Measurements from ENCODE around the gene SRGAP3.

The SRGAP3 gene

DNA sequence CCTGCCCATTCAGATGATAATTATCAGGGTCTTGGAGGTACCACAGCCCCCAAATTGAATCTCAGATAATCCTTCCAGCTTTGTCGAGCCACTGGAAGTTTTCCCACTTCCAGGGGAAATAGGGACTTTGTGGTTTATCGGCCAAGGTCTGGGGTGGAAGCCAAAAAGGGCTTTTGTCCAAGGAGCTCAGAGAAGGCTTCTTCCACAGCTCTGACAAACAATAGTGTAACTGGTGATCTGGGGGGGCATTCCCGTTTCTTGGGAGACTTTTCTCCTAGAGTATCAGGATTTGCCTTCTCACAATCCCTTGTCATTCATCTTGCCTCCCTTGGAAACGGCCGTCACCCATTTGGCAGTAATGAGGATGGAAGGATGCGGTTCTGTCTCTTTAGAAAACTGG lies 18.4 kb downstream of the SRGAP3 start:
- DNase-seq: no peak
- in situ Hi-C loops (cut with MboI; ENCODE audit: low pct_unique_long_range_greater_than_20kb, low sequenced_read_pairs): no loop called here

DNA sequence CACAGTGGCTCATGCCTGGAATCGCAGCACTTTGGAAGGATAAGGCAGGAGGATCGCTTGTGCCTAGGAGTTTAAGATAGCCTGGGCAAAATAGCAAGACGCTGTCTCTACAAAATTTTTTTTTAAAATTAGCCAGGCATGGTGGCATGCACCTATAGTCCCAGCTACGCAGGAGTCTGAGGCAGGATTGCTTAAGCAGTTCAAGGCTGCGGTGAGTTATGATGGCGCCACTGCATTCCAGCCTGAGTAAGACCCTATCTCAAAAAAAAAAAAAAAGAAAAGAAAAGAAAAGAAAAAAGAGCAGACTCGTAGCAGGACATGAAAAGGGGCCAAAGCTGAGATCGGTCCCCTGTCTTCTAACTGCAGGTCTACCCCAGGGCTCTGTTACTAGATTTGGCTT lies 18.9 kb downstream of the SRGAP3 start:
- in situ Hi-C loops (cut with MboI; ENCODE audit: low pct_unique_long_range_greater_than_20kb, low sequenced_read_pairs): no loop called here
- DNase-seq: no peak

DNA sequence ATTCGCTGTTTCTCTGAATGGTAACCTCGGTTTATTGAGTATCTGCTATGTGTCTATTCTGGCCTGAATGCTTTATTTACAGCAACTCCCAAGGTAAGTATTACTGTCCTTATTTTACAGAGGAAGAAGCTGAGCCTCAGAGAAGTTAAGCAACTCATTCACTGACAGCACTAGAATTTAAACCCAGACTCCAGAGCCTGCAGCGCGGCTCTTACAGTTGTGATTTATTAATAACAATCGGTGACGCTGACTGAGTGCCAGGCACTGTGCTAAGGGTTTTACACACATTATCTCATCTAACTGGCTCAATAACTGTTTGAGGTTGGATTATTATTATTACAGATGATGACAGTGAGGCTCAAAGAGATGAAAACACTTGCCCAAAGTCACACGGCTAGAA lies 19.6 kb downstream of the SRGAP3 start:
- no peak for DNase-seq
- in situ Hi-C loops (cut with MboI; ENCODE audit: low pct_unique_long_range_greater_than_20kb, low sequenced_read_pairs): no loop called here

- no peak for DNase-seq
- in situ Hi-C loops (cut with MboI; ENCODE audit: low pct_unique_long_range_greater_than_20kb, low sequenced_read_pairs): no loop called here
Measured at GRCh38 chr3:9229325-9229724, 20.1 kb downstream of the SRGAP3 start.

- DNase-seq: no peak
- in situ Hi-C loops (cut with MboI; ENCODE audit: low pct_unique_long_range_greater_than_20kb, low sequenced_read_pairs): no loop called here
Measured at GRCh38 chr3:9226326-9226725, 23.1 kb downstream of the SRGAP3 start.

- in situ Hi-C loops (cut with MboI; ENCODE audit: low pct_unique_long_range_greater_than_20kb, low sequenced_read_pairs): no loop called here
- DNase-seq: no peak
Measured at GRCh38 chr3:9225268-9225667, 24.2 kb downstream of the SRGAP3 start.

DNA sequence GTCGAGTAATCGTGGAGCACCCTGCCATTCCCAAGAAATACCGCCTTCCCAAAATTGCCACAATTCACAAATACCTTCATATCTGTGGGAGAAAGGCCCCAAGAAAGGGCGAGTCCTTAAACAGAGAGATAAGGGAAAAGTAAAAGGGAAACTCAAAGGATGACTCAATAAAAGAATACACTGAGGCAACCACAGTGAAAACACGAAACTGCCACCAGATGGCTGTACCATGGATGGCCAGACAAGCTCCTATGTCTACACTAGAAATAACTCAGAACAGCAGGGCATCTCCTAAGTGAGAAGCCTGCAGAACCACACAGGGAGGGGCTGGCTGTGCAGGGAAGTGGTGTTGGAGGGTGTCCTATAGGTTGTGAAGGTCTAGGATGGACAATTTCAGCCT lies 25.0 kb downstream of the SRGAP3 start:
- DNase-seq: no peak
- in situ Hi-C loops (cut with MboI; ENCODE audit: low pct_unique_long_range_greater_than_20kb, low sequenced_read_pairs): no loop called here

DNA sequence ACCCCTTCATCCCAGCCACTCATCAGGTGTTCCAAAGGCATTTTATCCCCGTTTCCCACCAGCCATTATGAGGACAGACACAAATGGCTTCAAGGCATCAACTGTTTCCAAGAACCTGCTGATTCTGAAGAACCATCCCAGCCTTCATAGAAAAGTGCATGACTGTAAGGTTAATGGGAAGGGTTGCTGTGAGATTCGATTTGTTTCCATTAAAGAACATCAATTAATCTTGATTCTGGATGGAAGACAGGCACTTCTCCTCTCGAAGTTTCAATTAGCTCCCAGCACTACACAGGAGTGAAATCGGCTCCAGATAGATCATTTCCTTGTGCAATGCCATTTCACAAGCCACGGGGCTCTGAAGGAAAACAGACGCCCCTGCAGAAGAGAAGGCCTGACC lies 25.8 kb downstream of the SRGAP3 start:
- no peak for DNase-seq
- in situ Hi-C loops (cut with MboI; ENCODE audit: low pct_unique_long_range_greater_than_20kb, low sequenced_read_pairs): no loop called here

GRCh38 chr3:9222956-9223639 lies 26.3 kb downstream of the SRGAP3 start:
- no peak for DNase-seq
- in situ Hi-C loops (cut with MboI; ENCODE audit: low pct_unique_long_range_greater_than_20kb, low sequenced_read_pairs): no loop called here

DNA sequence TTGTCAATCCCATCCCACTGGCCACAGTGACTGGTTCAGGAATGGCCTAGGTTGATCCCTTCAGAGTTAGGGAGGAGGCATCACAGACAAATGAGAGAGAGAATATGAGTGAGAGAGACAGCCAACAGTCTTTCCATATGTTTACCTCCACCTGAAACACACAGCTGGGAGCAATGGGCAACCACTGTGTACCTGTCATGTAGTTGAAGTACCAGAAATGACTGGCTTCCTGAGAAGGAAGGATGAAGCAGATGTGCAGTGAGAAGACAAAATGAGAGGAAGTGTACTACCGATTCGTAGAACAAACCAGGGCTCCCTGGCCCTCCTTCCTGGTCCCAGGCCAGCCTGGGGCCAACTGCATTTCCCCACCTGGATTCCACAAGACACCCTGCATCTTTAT lies 27.4 kb downstream of the SRGAP3 start:
- DNase-seq: no peak
- in situ Hi-C loops (cut with MboI; ENCODE audit: low pct_unique_long_range_greater_than_20kb, low sequenced_read_pairs): no loop called here

DNA sequence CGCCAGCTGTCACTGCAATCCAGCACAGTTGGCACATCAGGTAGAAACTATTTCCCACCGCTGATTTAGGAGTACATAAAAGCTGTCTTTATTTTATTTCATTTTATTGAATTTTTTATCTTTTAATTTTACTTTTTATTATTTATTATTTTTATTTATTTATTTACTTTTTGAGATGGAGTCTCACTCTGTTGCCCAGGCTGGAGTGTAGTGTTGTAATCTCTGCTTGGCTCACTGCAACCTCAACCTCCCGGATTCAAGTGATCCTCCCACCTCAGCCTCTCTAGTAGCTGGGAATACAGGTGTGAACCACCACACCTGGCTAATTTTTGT lies 31.0 kb downstream of the SRGAP3 start:
- no peak for DNase-seq
- in situ Hi-C loops (cut with MboI; ENCODE audit: low pct_unique_long_range_greater_than_20kb, low sequenced_read_pairs): no loop called here

- in situ Hi-C loops (cut with MboI; ENCODE audit: low pct_unique_long_range_greater_than_20kb, low sequenced_read_pairs): no loop called here
- DNase-seq: no peak
Measured at GRCh38 chr3:9217784-9218513, 31.5 kb downstream of the SRGAP3 start.

- no peak for DNase-seq
- in situ Hi-C loops (cut with MboI; ENCODE audit: low pct_unique_long_range_greater_than_20kb, low sequenced_read_pairs): no loop called here
Measured at GRCh38 chr3:9216736-9217135, 32.7 kb downstream of the SRGAP3 start.

DNA sequence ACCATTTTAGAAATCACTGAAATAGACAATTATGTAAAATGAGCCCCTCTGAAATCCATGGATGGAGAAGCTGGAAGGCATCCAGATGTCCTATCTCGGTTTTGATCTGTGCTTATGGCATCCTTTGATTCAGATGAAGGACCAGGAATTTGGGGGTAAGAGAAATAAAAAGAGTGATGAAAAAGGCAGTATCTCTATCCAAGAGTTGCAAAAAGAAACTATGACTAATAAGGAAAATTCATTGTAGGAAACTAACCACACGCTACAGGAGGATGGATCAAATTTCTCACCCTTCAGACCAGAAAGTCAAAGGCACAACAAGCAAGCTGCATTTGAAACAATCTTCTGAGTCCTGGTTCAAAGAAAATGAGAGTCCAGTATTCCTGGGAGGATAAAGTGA lies 34.8 kb downstream of the SRGAP3 start:
- DNase-seq: no peak
- in situ Hi-C loops (cut with MboI; ENCODE audit: low pct_unique_long_range_greater_than_20kb, low sequenced_read_pairs): no loop called here

GRCh38 chr3:9214185-9214584 lies 35.3 kb downstream of the SRGAP3 start:
- in situ Hi-C loops (cut with MboI; ENCODE audit: low pct_unique_long_range_greater_than_20kb, low sequenced_read_pairs): no loop called here
- DNase-seq: no peak

- in situ Hi-C loops (cut with MboI; ENCODE audit: low pct_unique_long_range_greater_than_20kb, low sequenced_read_pairs): no loop called here
- DNase-seq: peak; percentile 22
Measured at GRCh38 chr3:9213019-9213634, 36.3 kb downstream of the SRGAP3 start.

DNA sequence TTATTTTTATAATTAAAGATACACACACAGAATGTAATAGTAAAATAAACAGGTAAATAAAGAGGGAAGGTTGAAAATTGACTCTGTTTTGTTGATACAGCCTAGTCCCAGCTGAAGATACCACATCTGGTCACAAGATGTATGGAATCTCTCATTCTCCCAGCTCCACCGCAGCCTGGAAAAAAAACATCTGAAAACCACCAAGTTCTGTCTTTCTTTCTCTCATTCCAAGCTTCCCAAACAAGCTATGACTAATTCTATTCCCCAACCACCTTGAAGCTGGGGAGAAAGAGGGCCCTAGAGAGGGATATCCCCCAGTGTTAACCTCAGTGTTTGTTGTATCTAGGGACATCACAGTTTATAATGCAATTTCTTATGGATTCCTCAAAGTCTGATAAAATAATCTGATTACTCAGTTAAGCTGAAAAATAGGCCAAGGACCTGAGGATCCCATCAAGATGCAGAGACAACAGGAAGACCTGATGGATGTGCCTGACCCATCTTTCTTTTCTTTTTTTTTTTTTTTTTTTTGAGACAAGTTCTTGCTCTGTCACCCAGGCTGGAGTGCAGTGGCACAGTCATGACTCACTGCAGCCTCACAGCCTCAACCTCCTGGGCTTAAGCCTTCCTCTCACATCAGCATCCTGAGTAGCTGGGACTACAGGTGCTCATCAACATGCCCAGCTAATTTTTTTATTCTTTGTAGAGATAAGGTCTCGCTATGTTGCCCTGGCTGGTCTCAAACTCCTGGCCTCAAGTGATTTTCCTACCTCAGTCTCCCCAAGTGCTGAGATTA lies 38.1 kb downstream of the SRGAP3 start:
- DNase-seq: no peak
- in situ Hi-C loops (cut with MboI; ENCODE audit: low pct_unique_long_range_greater_than_20kb, low sequenced_read_pairs): no loop called here

- in situ Hi-C loops (cut with MboI; ENCODE audit: low pct_unique_long_range_greater_than_20kb, low sequenced_read_pairs): no loop called here
- no peak for DNase-seq
Measured at GRCh38 chr3:9209777-9210176, 39.7 kb downstream of the SRGAP3 start.

DNA sequence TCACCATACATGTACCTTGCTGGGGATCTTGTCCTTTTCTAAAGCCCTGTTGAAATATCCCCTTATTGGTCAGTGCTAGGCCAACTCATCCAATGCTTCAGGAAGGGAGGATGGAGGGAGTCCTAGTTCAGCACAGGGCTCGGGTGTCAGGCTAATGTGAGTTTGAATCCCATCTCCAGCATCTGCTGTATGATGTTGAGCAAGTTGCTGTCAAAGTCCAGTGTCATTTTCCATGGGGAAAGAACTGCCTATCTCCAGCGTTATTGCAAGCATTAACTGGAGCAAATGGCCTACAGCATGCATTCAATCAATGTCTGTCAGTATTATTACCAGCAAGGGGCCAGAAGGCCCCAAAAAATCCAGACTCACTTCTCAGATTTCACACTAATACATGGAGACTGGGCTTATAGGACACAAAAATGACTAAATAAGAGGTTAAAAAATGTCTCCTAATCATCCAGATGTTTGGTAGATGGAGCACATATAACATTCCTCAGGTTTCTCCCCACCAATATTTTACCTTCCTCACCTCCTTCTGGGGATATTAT lies 40.8 kb downstream of the SRGAP3 start:
- no peak for DNase-seq

More for the DNA sequence above, 40.8 kb downstream of the SRGAP3 start:
- in situ Hi-C loops (cut with MboI; ENCODE audit: low pct_unique_long_range_greater_than_20kb, low sequenced_read_pairs): no loop called here

All from KBM-7 (cell line).